Vagina (tissue), 2 donors: ENCODE data around the gene SPRR2E.

Experiments used
- CTCF ChIP-seq, 3 experiments: fragments of 450-650 bp in 2 of 3; fragments of 200-600 bp in 1 of 3; sonication (generic) in 1 of 3; IDR thresholded peaks; one replicate each; pipeline ENCODE4 v1.5.1; 2017 to 2019; ENCODE audit warnings: antibody characterized with exemption in 3 of 3, mild to moderate bottlenecking in 2 of 3, moderate library complexity in 2 of 3
- POLR2A ChIP-seq, 2 donors: fragments of 450-650 bp; IDR thresholded peaks; one replicate each; pipeline ENCODE4 v1.6.1; 2017; ENCODE audit warnings: antibody characterized with exemption in 2 of 2, mild to moderate bottlenecking in 2 of 2, moderate library complexity in 2 of 2
- POLR2AphosphoS5 ChIP-seq, 2 donors: sonication (generic); formaldehyde crosslinking; IDR thresholded peaks; one replicate each; pipeline ENCODE4 v1.9.0; 2017; ENCODE audit warnings: antibody characterized with exemption in 2 of 2, mild to moderate bottlenecking in 2 of 2, low read depth in 1 of 2; ENCODE audit not compliant: insufficient read depth in 1 of 2

- no peak for TF ChIP-seq CTCF (IDR thresholded peaks at IDR 0.05)
- no peak for TF ChIP-seq POLR2A (IDR thresholded peaks at IDR 0.05)
- TF ChIP-seq POLR2AphosphoS5 (IDR thresholded peaks at IDR 0.05; ENCODE audit: insufficient read depth in 1 of 2, low read depth in 1 of 2) = no peak
Observed at GRCh38 chr1:153120945-153121344, 26.6 kb upstream of the SPRR2E start.
